A549 treated with CpdA at 1 μM for 4 hours (cell line): Measurements from ENCODE around the gene CHRM5. TPM values are rescaled to one million over a fixed set of nuclear protein-coding genes. Genes with fewer than 3 reads are reported as not detected.

Source experiments
- total RNA-seq: library from RNA; stranded (reverse); fragments of 200-300 nt; extraction: Qiagen RNA extraction; gene quantifications from 5 replicates; pipeline ENCODE4 v1.2.3, GENCODE V29; 2022; ENCODE audit warnings: low read depth

The CHRM5 gene, protein sequence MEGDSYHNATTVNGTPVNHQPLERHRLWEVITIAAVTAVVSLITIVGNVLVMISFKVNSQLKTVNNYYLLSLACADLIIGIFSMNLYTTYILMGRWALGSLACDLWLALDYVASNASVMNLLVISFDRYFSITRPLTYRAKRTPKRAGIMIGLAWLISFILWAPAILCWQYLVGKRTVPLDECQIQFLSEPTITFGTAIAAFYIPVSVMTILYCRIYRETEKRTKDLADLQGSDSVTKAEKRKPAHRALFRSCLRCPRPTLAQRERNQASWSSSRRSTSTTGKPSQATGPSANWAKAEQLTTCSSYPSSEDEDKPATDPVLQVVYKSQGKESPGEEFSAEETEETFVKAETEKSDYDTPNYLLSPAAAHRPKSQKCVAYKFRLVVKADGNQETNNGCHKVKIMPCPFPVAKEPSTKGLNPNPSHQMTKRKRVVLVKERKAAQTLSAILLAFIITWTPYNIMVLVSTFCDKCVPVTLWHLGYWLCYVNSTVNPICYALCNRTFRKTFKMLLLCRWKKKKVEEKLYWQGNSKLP
- 0.01 to 0.02 TPM in 2 of 5 replicates, not detected in the others for total RNA-seq

DNA sequence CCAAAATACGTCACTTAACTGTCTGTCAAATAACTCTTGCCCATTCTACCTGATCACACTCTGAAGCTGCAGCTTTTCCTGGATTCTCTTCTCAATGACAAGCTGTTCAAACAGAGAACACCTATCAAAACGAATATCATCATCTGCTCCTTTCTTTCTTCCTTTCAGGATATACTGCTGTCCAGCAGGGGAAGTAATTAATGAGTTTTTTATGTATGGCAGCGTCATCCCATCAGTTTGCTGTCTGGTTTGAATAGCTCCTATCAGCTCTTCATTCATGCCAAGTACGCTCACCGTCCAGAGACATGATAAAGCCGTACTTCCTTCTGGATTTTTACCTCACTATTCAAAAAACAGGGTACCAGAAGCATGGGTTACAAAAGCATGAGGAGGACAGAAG, at the start of gene CHRM5:
Gene CHRM5, plus strand, starts transcription at position 274 of the 400 bp plus-strand sequence. CDS start 94,221 bp downstream, outside the sequence.

DNA sequence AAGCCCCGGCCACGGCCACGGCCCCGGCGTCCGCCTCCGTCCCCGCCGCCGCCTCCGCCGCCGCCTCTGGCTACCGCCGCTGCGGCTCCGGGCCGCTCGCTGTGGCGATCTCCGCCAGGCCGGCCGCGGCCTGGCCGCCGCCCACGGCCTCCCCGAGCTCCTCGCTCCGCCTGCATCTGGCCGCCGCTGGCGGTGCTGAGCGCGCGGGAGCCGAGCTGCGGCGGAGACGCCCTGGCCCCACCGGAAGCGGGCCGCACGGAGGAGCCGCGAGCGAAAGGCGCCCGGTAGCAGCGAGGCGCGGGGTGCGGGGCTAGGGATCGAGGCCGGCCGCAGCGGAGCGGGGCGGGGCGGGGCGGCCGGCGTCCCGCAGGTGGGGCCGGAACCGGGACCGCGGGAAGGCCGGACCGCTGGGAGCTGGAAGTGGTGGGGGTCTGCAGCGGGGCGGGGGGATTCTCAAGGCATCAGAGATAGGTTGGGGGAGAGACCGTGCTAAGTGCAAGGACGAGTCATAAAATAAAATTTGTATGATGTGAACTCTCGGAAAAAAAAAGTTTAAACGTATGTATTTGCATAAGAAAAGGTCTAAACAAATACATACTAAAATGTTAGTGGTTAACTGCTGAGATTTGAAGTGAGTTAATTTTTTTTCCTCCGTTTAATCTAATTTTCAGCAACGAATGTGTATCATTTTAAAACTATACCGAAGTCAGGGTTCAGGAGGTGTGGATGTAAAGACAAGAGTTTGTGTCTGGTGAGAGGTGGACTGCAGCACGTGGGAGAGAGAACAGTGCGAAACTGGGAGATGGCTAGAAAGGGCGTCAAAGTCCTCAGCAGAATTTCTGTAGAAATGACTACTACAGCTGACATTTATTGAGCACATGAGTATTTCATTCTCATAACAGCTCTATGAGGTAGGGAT, 70.8 kb downstream of the CHRM5 start, which contains the start of gene AVEN:
Gene AVEN, minus strand, starts transcription at position 334 of the 919 bp plus-strand sequence. Its CDS starts 158 bp downstream, at position 176.

DNA sequence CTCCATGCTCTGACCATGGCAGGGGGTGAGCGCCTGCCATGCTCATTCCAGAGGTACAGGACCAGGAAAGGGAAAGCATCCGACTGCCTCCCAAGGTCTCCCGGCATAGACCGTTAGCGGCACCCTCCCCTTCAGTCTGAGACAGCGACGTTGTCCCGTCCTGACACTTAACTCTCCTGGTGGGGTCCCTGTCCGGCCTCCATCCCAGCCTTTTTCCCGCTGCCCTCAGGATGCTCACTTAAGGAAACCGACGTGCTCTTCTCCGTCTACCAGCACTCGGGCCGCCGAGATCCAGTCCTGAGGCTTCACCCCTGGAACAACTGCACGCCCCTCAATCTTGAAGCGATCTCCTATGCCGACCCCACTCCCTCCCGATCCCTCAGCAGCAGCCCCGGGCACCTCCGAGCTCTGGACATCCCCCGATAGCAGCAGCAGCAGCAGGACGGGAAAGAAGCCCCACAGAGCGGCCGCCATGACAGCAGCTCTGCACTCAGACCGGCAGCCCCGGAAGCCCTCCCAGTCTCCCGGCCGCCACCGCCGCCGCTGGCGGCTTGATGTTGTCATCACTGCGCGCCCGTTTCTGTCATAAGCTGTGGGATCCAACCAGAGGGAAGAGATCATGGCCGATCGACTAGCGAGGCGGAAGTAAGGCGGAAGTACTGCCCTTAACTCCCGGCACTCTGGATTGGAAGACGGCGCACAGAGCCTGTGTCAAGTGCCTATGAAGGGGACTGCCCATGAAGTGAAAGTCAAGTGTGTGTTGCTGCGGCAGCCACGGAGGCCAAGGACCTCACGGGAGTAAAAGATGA, 133.3 kb downstream of the CHRM5 start, which contains the start of the genes EMC7 and PGBD4:
Gene EMC7, minus strand, starts transcription at position 497 of the 809 bp plus-strand sequence. Its CDS starts 23 bp downstream, at position 474.
Gene PGBD4, plus strand, starts transcription at position 718 of the 809 bp plus-strand sequence. CDS start 449 bp downstream, outside the sequence.

Other genes starting within 250 kb of the CHRM5 start
- 20.7 to 25.9 TPM (median 24.3 TPM) in 5 replicates for gene AVEN, start 70.7 kb downstream of the CHRM5 start, total RNA-seq
- gene EMC7, start 133.4 kb downstream of the CHRM5 start, total RNA-seq: 121 to 155 TPM (median 147 TPM) in 5 replicates
- 1.1 to 1.6 TPM (median 1.4 TPM) in 5 replicates for gene PGBD4, start 133.6 kb downstream of the CHRM5 start, total RNA-seq
- 30.8 to 40.7 TPM (median 35.1 TPM) in 5 replicates for gene KATNBL1, start 241.6 kb downstream of the CHRM5 start, total RNA-seq